Fibroblast of upper back skin (primary cell): ENCODE data around the gene MADCAM1.
"Not testable (repeated sequence)": the region's sequence is repeated elsewhere in the genome, so short reads cannot be mapped to it uniquely, and the experiment has no call there.

ENCODE experiments used
- DNase-seq: peaks from one replicate; pipeline ENCODE4 v3.0.0-alpha.2; 2013

MADCAM1 gene

GRCh38 chr19:465056-465816 lies 31.1 kb upstream of the MADCAM1 start:
- no peak for DNase-seq

GRCh38 chr19:467554-467953 lies 28.7 kb upstream of the MADCAM1 start:
- DNase-seq, result no peak

GRCh38 chr19:468587-469256 lies 27.6 kb upstream of the MADCAM1 start:
- DNase-seq, result no peak

- DNase-seq, result no peak
Measured at GRCh38 chr19:469833-470232, 26.5 kb upstream of the MADCAM1 start.

GRCh38 chr19:470701-471100 lies 25.6 kb upstream of the MADCAM1 start:
- DNase-seq, result no peak

GRCh38 chr19:472005-472858 lies 24.1 kb upstream of the MADCAM1 start:
- no peak for DNase-seq

GRCh38 chr19:474126-475078 lies 21.9 kb upstream of the MADCAM1 start:
- DNase-seq, result no peak

- no peak for DNase-seq
Measured at GRCh38 chr19:475360-475759, 20.9 kb upstream of the MADCAM1 start.

- DNase-seq, result no peak
Measured at GRCh38 chr19:478236-478903, 17.9 kb upstream of the MADCAM1 start.

- no peak for DNase-seq
Measured at GRCh38 chr19:478976-479375, 17.3 kb upstream of the MADCAM1 start.

GRCh38 chr19:480016-480855 lies 16.1 kb upstream of the MADCAM1 start:
- peak; percentile 58 for DNase-seq

GRCh38 chr19:481100-481499 lies 15.2 kb upstream of the MADCAM1 start:
- not testable (repeated sequence) for DNase-seq

- DNase-seq, result no peak
Measured at GRCh38 chr19:482186-483041, 13.9 kb upstream of the MADCAM1 start.

- no peak for DNase-seq
Measured at GRCh38 chr19:483332-484072, 12.8 kb upstream of the MADCAM1 start.

- no peak for DNase-seq
Measured at GRCh38 chr19:484494-484893, 11.8 kb upstream of the MADCAM1 start.

GRCh38 chr19:485077-485476 lies 11.2 kb upstream of the MADCAM1 start:
- no peak for DNase-seq

- peak; percentile 28 for DNase-seq
Measured at GRCh38 chr19:485583-486236, 10.6 kb upstream of the MADCAM1 start.
